ENCODE measurements around the gene FRMD4B.

FRMD4B gene

GRCh38 chr3:69191516-69191915, 194.4 kb downstream of the FRMD4B start:
- no peak overlapping the region for H3K4me3 ChIP-seq (ENCODE audit: low read length in 2 of 2)
- H3K9ac ChIP-seq (ENCODE audit: low read depth in 1 of 2, low read length in 2 of 2), result no peak overlapping the region
- no peaks in the 10 kb centered on the region for H3K9me3 ChIP-seq (ENCODE audit: control insufficient read depth in 2 of 2, low read length in 2 of 2)
- no peaks in the 10 kb centered on the region for H3K27me3 ChIP-seq (ENCODE audit: control insufficient read depth in 2 of 2, insufficient read depth in 2 of 2, low read length in 2 of 2)
- H3K36me3 ChIP-seq (ENCODE audit: control insufficient read depth in 2 of 2, insufficient read depth in 2 of 2, low read length in 2 of 2), result peaks cover 49 to 52% of the 10 kb centered on the region in 2 donors
- H3K27ac ChIP-seq (ENCODE audit: low read depth in 2 of 2, low read length in 2 of 2), result no peak overlapping the region
- H3K4me1 ChIP-seq (ENCODE audit: control insufficient read depth in 2 of 2, insufficient read depth in 2 of 2, low read length in 2 of 2), result no peaks in the 10 kb centered on the region

GRCh38 chr3:69189487-69189886, 196.4 kb downstream of the FRMD4B start:
- no peak overlapping the region for H3K27ac ChIP-seq (ENCODE audit: low read depth in 2 of 2, low read length in 2 of 2)
- H3K9ac ChIP-seq (ENCODE audit: low read depth in 1 of 2, low read length in 2 of 2), result no peak overlapping the region
- H3K4me3 ChIP-seq (ENCODE audit: low read length in 2 of 2), result no peak overlapping the region
- H3K27me3 ChIP-seq (ENCODE audit: control insufficient read depth in 2 of 2, insufficient read depth in 2 of 2, low read length in 2 of 2), result no peaks in the 10 kb centered on the region
- peaks cover 41 to 49% of the 10 kb centered on the region in 2 donors for H3K36me3 ChIP-seq (ENCODE audit: control insufficient read depth in 2 of 2, insufficient read depth in 2 of 2, low read length in 2 of 2)
- H3K4me1 ChIP-seq (ENCODE audit: control insufficient read depth in 2 of 2, insufficient read depth in 2 of 2, low read length in 2 of 2), result no peaks in the 10 kb centered on the region
- H3K9me3 ChIP-seq (ENCODE audit: control insufficient read depth in 2 of 2, low read length in 2 of 2), result no peaks in the 10 kb centered on the region

GRCh38 chr3:69186575-69187093, 199.3 kb downstream of the FRMD4B start:
- Histone ChIP-seq H3K36me3 (ENCODE audit: control insufficient read depth in 2 of 2, insufficient read depth in 2 of 2, low read length in 2 of 2) (peaks cover 23 to 45% of the 10 kb centered on the region in 2 donors), H3K4me3 (ENCODE audit: low read length in 2 of 2) (no peak overlapping the region), H3K27ac (ENCODE audit: low read depth in 2 of 2, low read length in 2 of 2) (no peak overlapping the region), H3K9me3 (ENCODE audit: control insufficient read depth in 2 of 2, low read length in 2 of 2) (no peaks in the 10 kb centered on the region), H3K9ac (ENCODE audit: low read depth in 1 of 2, low read length in 2 of 2) (no peak overlapping the region), H3K27me3 (ENCODE audit: control insufficient read depth in 2 of 2, insufficient read depth in 2 of 2, low read length in 2 of 2) (no peaks in the 10 kb centered on the region), H3K4me1 (ENCODE audit: control insufficient read depth in 2 of 2, insufficient read depth in 2 of 2, low read length in 2 of 2) (peaks cover 2 to 16% of the 10 kb centered on the region in 2 donors)

- H3K9me3 ChIP-seq (ENCODE audit: control insufficient read depth in 2 of 2, low read length in 2 of 2), result no peaks in the 10 kb centered on the region
- no peak overlapping the region for H3K9ac ChIP-seq (ENCODE audit: low read depth in 1 of 2, low read length in 2 of 2)
- peaks cover 20 to 53% of the 10 kb centered on the region in 2 donors for H3K4me1 ChIP-seq (ENCODE audit: control insufficient read depth in 2 of 2, insufficient read depth in 2 of 2, low read length in 2 of 2)
- peaks cover 32 to 41% of the 10 kb centered on the region in 2 donors for H3K36me3 ChIP-seq (ENCODE audit: control insufficient read depth in 2 of 2, insufficient read depth in 2 of 2, low read length in 2 of 2)
- H3K4me3 ChIP-seq (ENCODE audit: low read length in 2 of 2), result no peak overlapping the region
- H3K27ac ChIP-seq (ENCODE audit: low read depth in 2 of 2, low read length in 2 of 2), result peak overlapping the region; percentile 74 to 82
- no peaks in the 10 kb centered on the region for H3K27me3 ChIP-seq (ENCODE audit: control insufficient read depth in 2 of 2, insufficient read depth in 2 of 2, low read length in 2 of 2)
These were observed 203.1 kb downstream of the FRMD4B start for GRCh38 chr3:69182588-69183316.

- no peaks in the 10 kb centered on the region for H3K9me3 ChIP-seq (ENCODE audit: control insufficient read depth in 2 of 2, low read length in 2 of 2)
- H3K27me3 ChIP-seq (ENCODE audit: control insufficient read depth in 2 of 2, insufficient read depth in 2 of 2, low read length in 2 of 2), result no peaks in the 10 kb centered on the region
- H3K4me1 ChIP-seq (ENCODE audit: control insufficient read depth in 2 of 2, insufficient read depth in 2 of 2, low read length in 2 of 2), result peaks cover 20 to 53% of the 10 kb centered on the region in 2 donors
- peaks cover 31 to 37% of the 10 kb centered on the region in 2 donors for H3K36me3 ChIP-seq (ENCODE audit: control insufficient read depth in 2 of 2, insufficient read depth in 2 of 2, low read length in 2 of 2)
- H3K27ac ChIP-seq (ENCODE audit: low read depth in 2 of 2, low read length in 2 of 2), result peak overlapping the region; percentile 74 to 82
- H3K9ac ChIP-seq (ENCODE audit: low read depth in 1 of 2, low read length in 2 of 2), result peak overlapping the region in 1 of 2 donors; percentile 24
- H3K4me3 ChIP-seq (ENCODE audit: low read length in 2 of 2), result no peak overlapping the region
These were observed 204.2 kb downstream of the FRMD4B start for GRCh38 chr3:69181592-69182211.

GRCh38 chr3:69180869-69181591, 204.9 kb downstream of the FRMD4B start:
- Histone ChIP-seq H3K9ac (ENCODE audit: low read depth in 1 of 2, low read length in 2 of 2) (peak overlapping the region in 1 of 2 donors; percentile 21), H3K9me3 (ENCODE audit: control insufficient read depth in 2 of 2, low read length in 2 of 2) (no peaks in the 10 kb centered on the region), H3K4me1 (ENCODE audit: control insufficient read depth in 2 of 2, insufficient read depth in 2 of 2, low read length in 2 of 2) (peaks cover 20 to 53% of the 10 kb centered on the region in 2 donors), H3K27ac (ENCODE audit: low read depth in 2 of 2, low read length in 2 of 2) (peak overlapping the region; percentile 74 to 82), H3K4me3 (ENCODE audit: low read length in 2 of 2) (peak overlapping the region in 1 of 2 donors; percentile 15), H3K36me3 (ENCODE audit: control insufficient read depth in 2 of 2, insufficient read depth in 2 of 2, low read length in 2 of 2) (peaks cover 35 to 38% of the 10 kb centered on the region in 2 donors), H3K27me3 (ENCODE audit: control insufficient read depth in 2 of 2, insufficient read depth in 2 of 2, low read length in 2 of 2) (no peaks in the 10 kb centered on the region)

- Histone ChIP-seq H3K27me3 (ENCODE audit: control insufficient read depth in 2 of 2, insufficient read depth in 2 of 2, low read length in 2 of 2) (no peaks in the 10 kb centered on the region), H3K9me3 (ENCODE audit: control insufficient read depth in 2 of 2, low read length in 2 of 2) (no peaks in the 10 kb centered on the region), H3K4me3 (ENCODE audit: low read length in 2 of 2) (peak overlapping the region in 1 of 2 donors; percentile 17), H3K4me1 (ENCODE audit: control insufficient read depth in 2 of 2, insufficient read depth in 2 of 2, low read length in 2 of 2) (peaks cover 20 to 53% of the 10 kb centered on the region in 2 donors), H3K36me3 (ENCODE audit: control insufficient read depth in 2 of 2, insufficient read depth in 2 of 2, low read length in 2 of 2) (peaks cover 32 to 38% of the 10 kb centered on the region in 2 donors), H3K9ac (ENCODE audit: low read depth in 1 of 2, low read length in 2 of 2) (no peak overlapping the region), H3K27ac (ENCODE audit: low read depth in 2 of 2, low read length in 2 of 2) (peak overlapping the region; percentile 74 to 82)
These were observed 206.0 kb downstream of the FRMD4B start for GRCh38 chr3:69179740-69180372.

- Histone ChIP-seq H3K9ac (ENCODE audit: low read depth in 1 of 2, low read length in 2 of 2) (no peak overlapping the region), H3K4me3 (ENCODE audit: low read length in 2 of 2) (peak overlapping the region in 1 of 2 donors; percentile 32), H3K9me3 (ENCODE audit: control insufficient read depth in 2 of 2, low read length in 2 of 2) (no peaks in the 10 kb centered on the region), H3K4me1 (ENCODE audit: control insufficient read depth in 2 of 2, insufficient read depth in 2 of 2, low read length in 2 of 2) (peaks cover 20 to 53% of the 10 kb centered on the region in 2 donors), H3K27ac (ENCODE audit: low read depth in 2 of 2, low read length in 2 of 2) (peak overlapping the region; percentile 74 to 82), H3K27me3 (ENCODE audit: control insufficient read depth in 2 of 2, insufficient read depth in 2 of 2, low read length in 2 of 2) (no peaks in the 10 kb centered on the region), H3K36me3 (ENCODE audit: control insufficient read depth in 2 of 2, insufficient read depth in 2 of 2, low read length in 2 of 2) (peaks cover 25 to 37% of the 10 kb centered on the region in 2 donors)
These were observed 206.8 kb downstream of the FRMD4B start for GRCh38 chr3:69178838-69179739.

GRCh38 chr3:69178082-69178481, 207.8 kb downstream of the FRMD4B start:
- peaks cover 25 to 37% of the 10 kb centered on the region in 2 donors for H3K36me3 ChIP-seq (ENCODE audit: control insufficient read depth in 2 of 2, insufficient read depth in 2 of 2, low read length in 2 of 2)
- no peaks in the 10 kb centered on the region for H3K9me3 ChIP-seq (ENCODE audit: control insufficient read depth in 2 of 2, low read length in 2 of 2)
- peaks cover 20 to 52% of the 10 kb centered on the region in 2 donors for H3K4me1 ChIP-seq (ENCODE audit: control insufficient read depth in 2 of 2, insufficient read depth in 2 of 2, low read length in 2 of 2)
- H3K9ac ChIP-seq (ENCODE audit: low read depth in 1 of 2, low read length in 2 of 2), result no peak overlapping the region
- no peak overlapping the region for H3K4me3 ChIP-seq (ENCODE audit: low read length in 2 of 2)
- H3K27me3 ChIP-seq (ENCODE audit: control insufficient read depth in 2 of 2, insufficient read depth in 2 of 2, low read length in 2 of 2), result no peaks in the 10 kb centered on the region
- peak overlapping the region in 1 of 2 donors; percentile 74 for H3K27ac ChIP-seq (ENCODE audit: low read depth in 2 of 2, low read length in 2 of 2)

Measured in mucosa of rectum (tissue), 2 donors.